Measurements from ENCODE around the gene PRKN. TPM values are rescaled to one million over a fixed set of nuclear protein-coding genes. Genes with fewer than 3 reads are reported as not detected.

Gene PRKN
- total RNA-seq, 1 experiment from 2014 or later, result 2.0 TPM

- Histone ChIP-seq H3K27ac (ENCODE audit: insufficient read length, low read depth, low read length) (no peak overlapping the region), H3K23me2 (ENCODE audit: insufficient read length, low read depth, low read length, poor library complexity, severe bottlenecking) (no peaks in the 10 kb centered on the region), H3K9me3 (ENCODE audit: control insufficient read depth, low read depth, low read length) (no peaks in the 10 kb centered on the region), H3T11ph (ENCODE audit: low read length) (no peak overlapping the region), H3K27me3 (ENCODE audit: insufficient read depth, low read length) (no peaks in the 10 kb centered on the region), H3K18ac (ENCODE audit: insufficient read length, low read depth, low read length) (no peak overlapping the region), H2BK15ac (ENCODE audit: low read depth, low read length) (no peak overlapping the region), H3K56ac (ENCODE audit: insufficient read length, low read depth, low read length) (no peak overlapping the region), H4K5ac (ENCODE audit: insufficient read length, low read depth, low read length) (no peak overlapping the region), H3K79me1 (ENCODE audit: insufficient read depth, low read depth, low read length, poor library complexity, severe bottlenecking) (no peaks in the 10 kb centered on the region), H3K23ac (ENCODE audit: insufficient read length, low read depth, low read length) (no peak overlapping the region), H2BK5ac (ENCODE audit: insufficient read length, low read length) (no peak overlapping the region), H4K20me1 (ENCODE audit: control insufficient read depth, insufficient read depth, insufficient read length) (no peaks in the 10 kb centered on the region), H3K4me1 (ENCODE audit: insufficient read depth, low read length) (no peaks in the 10 kb centered on the region; the same call in 1 of the 2 replicates), H3K14ac (ENCODE audit: insufficient read depth, low read length) (no peak overlapping the region), H2BK20ac (ENCODE audit: low read depth, low read length, poor library complexity, severe bottlenecking) (no peak overlapping the region), H3K4ac (ENCODE audit: low read depth, low read length) (no peak overlapping the region), H2BK120ac (ENCODE audit: low read depth, low read length, poor library complexity, severe bottlenecking) (no peak overlapping the region), H2AK5ac (ENCODE audit: insufficient read length, low read length) (no peak overlapping the region), H3K4me2 (ENCODE audit: insufficient read depth, insufficient read length, low read length) (no peak overlapping the region), H2AFZ (ENCODE audit: low read length) (no peak overlapping the region), H4K91ac (ENCODE audit: insufficient read length, low read depth, low read length) (no peak overlapping the region), H3K9ac (ENCODE audit: extremely low read depth, insufficient read length, low read length) (no peak overlapping the region), H3K79me2 (ENCODE audit: insufficient read depth, low read length) (no peaks in the 10 kb centered on the region), H2BK12ac (ENCODE audit: insufficient read length, low read depth, low read length) (no peak overlapping the region), H4K8ac (replicated peaks; ENCODE audit: insufficient read length, low read depth, low read length) (no peak overlapping the region)
- no peaks in the 10 kb centered on the region for H3K9me3 Mint-ChIP-seq
- no peak overlapping the region; a peak in 1 of 7 replicates for H3K27ac Mint-ChIP-seq
- TF ChIP-seq, protein P1, sequence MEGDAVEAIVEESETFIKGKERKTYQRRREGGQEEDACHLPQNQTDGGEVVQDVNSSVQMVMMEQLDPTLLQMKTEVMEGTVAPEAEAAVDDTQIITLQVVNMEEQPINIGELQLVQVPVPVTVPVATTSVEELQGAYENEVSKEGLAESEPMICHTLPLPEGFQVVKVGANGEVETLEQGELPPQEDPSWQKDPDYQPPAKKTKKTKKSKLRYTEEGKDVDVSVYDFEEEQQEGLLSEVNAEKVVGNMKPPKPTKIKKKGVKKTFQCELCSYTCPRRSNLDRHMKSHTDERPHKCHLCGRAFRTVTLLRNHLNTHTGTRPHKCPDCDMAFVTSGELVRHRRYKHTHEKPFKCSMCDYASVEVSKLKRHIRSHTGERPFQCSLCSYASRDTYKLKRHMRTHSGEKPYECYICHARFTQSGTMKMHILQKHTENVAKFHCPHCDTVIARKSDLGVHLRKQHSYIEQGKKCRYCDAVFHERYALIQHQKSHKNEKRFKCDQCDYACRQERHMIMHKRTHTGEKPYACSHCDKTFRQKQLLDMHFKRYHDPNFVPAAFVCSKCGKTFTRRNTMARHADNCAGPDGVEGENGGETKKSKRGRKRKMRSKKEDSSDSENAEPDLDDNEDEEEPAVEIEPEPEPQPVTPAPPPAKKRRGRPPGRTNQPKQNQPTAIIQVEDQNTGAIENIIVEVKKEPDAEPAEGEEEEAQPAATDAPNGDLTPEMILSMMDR (conservative IDR thresholded peaks at IDR 0.05), result no peak
- DNase-seq, result no peak
- WGBS (ENCODE audit: extremely low coverage, insufficient read length, low lambda C conversion rate), result no CpG with 5 or more reads among the region's 3 CpGs
- H3K4me3 Mint-ChIP-seq, result no peak overlapping the region
- no peaks in the 10 kb centered on the region; a peak in 1 of 7 replicates for H3K36me3 Mint-ChIP-seq (ENCODE audit: insufficient read depth in 1 of 3, low read depth in 3 of 3)
- H3K27me3 Mint-ChIP-seq (ENCODE audit: low read depth), result no peaks in the 10 kb centered on the region
- peaks cover 5 to 10% of the 10 kb centered on the region in 2 experiments for H3K4me1 Mint-ChIP-seq
Measured at GRCh38 chr6:161481786-161482516, 1245.6 kb downstream of the PRKN start.
